Chondrocyte (in vitro differentiated cells): Measurements from ENCODE around the gene A2M. TPM values are rescaled to one million over a fixed set of nuclear protein-coding genes. Genes with fewer than 3 reads are reported as not detected.

Experiments
- DNase-seq: peaks from one replicate; pipeline ENCODE4 v3.0.0; 2021; ENCODE audit warnings: mixed read lengths, low spot score
- H3K27ac Mint-ChIP-seq: one replicate; pipeline ENCODE4 v1.8.0; 2021; ENCODE audit warnings: mild to moderate bottlenecking, moderate library complexity, mixed read lengths; ENCODE audit not compliant: unreplicated experiment
- H3K27me3 Mint-ChIP-seq: 2 replicates; pipeline ENCODE4 v1.8.0; 2021; ENCODE audit warnings: low read depth, mixed read lengths
- H3K36me3 Mint-ChIP-seq: 2 replicates; pipeline ENCODE4 v1.8.0; 2021; ENCODE audit warnings: low read depth, mixed read lengths
- H3K4me1 Mint-ChIP-seq: 2 replicates; pipeline ENCODE4 v1.8.0; 2021; ENCODE audit warnings: low read depth, mild to moderate bottlenecking, mixed read lengths
- H3K4me3 Mint-ChIP-seq: one replicate; pipeline ENCODE4 v1.8.0; 2021; ENCODE audit warnings: mild to moderate bottlenecking, moderate library complexity, mixed read lengths; ENCODE audit not compliant: unreplicated experiment
- H3K9me3 Mint-ChIP-seq: 2 replicates; pipeline ENCODE4 v1.8.0; 2021; ENCODE audit warnings: low read depth, mixed read lengths
- total RNA-seq: library from RNA; stranded (reverse); gene quantifications from 3 replicates; pipeline ENCODE4 v1.2.1, GENCODE V29; 2021
- TF ChIP-seq, protein P1 (sequence below): fragments of 200-600 bp; sonication (generic); IDR thresholded peaks from 2 replicates; pipeline ENCODE4 v1.5.0; 2021; ENCODE audit warnings: antibody characterized with exemption, mild to moderate bottlenecking, moderate library complexity

Gene A2M
- total RNA-seq, 1 donor from 2014 or later, result 40.8 TPM

DNA sequence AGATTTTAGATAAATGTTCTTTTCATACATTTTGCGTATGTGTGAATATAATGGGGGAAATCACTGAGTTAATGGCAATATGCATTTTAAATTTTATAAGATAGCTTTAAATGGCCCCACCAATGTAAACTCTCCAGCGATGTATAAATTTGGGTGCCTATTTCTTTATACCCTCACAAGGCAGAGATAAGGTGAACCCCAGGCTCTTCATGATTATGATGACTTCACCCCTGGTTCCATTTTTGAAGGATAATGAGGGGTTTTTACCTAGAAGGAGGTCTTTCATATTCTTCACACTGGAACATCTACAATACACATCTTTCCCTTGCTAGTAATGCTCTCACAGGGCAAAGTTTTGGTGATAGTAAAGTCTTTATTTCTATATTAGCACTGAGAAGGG is 91.2 kb downstream of the A2M start:
- H3K27ac Mint-ChIP-seq, result no peak overlapping the region
- DNase-seq, result no peak
- TF ChIP-seq, protein P1, sequence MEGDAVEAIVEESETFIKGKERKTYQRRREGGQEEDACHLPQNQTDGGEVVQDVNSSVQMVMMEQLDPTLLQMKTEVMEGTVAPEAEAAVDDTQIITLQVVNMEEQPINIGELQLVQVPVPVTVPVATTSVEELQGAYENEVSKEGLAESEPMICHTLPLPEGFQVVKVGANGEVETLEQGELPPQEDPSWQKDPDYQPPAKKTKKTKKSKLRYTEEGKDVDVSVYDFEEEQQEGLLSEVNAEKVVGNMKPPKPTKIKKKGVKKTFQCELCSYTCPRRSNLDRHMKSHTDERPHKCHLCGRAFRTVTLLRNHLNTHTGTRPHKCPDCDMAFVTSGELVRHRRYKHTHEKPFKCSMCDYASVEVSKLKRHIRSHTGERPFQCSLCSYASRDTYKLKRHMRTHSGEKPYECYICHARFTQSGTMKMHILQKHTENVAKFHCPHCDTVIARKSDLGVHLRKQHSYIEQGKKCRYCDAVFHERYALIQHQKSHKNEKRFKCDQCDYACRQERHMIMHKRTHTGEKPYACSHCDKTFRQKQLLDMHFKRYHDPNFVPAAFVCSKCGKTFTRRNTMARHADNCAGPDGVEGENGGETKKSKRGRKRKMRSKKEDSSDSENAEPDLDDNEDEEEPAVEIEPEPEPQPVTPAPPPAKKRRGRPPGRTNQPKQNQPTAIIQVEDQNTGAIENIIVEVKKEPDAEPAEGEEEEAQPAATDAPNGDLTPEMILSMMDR, result no peak
- no peaks in the 10 kb centered on the region for H3K9me3 Mint-ChIP-seq
- H3K4me1 Mint-ChIP-seq, result no peaks in the 10 kb centered on the region
- H3K4me3 Mint-ChIP-seq, result no peak overlapping the region
- H3K36me3 Mint-ChIP-seq, result no peaks in the 10 kb centered on the region
- no peaks in the 10 kb centered on the region for H3K27me3 Mint-ChIP-seq

DNA sequence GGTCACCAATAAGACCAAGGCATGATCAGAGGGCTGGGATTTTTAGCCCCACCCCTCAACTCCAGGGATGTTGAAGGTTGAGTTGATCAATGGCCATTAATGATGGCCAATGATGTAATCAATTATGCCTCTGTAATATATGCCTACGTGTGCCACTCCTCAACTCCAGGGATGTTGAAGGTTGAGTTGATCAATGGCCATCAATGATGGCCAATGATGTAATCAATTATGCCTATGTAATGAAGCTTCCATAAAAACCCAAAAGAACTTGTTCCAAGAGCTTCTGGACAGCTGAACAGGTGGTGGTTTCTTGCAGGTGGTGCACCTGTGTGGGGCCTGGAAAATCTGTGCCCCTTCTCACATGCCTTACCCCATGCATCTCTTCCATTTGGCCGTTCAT is 93.1 kb downstream of the A2M start:
- H3K27ac Mint-ChIP-seq, result no peak overlapping the region

More for the DNA sequence above, 93.1 kb downstream of the A2M start:
- H3K4me3 Mint-ChIP-seq, result no peak overlapping the region
- TF ChIP-seq, protein P1, result no peak
- H3K4me1 Mint-ChIP-seq, result no peaks in the 10 kb centered on the region
- no peak for DNase-seq
- H3K9me3 Mint-ChIP-seq, result peaks cover 17% of the 10 kb centered on the region
- H3K36me3 Mint-ChIP-seq, result no peaks in the 10 kb centered on the region
- no peaks in the 10 kb centered on the region for H3K27me3 Mint-ChIP-seq

Other genes with a start within 250 kb of the A2M start
- 33.0 to 36.7 TPM (median 35.8 TPM) in 3 replicates for gene PHC1, start 201.4 kb downstream of the A2M start, total RNA-seq
- gene M6PR, start 166.3 kb downstream of the A2M start, total RNA-seq, result 90.1 to 103 TPM (median 96.1 TPM) in 3 replicates
- gene KLRG1, start 126.4 kb downstream of the A2M start, total RNA-seq, result 0.17 to 1.5 TPM (median 0.49 TPM) in 3 replicates
- not detected in 3 replicates for gene PZP, start 92.5 kb upstream of the A2M start, total RNA-seq